Suprapubic skin (tissue), 4 donors: ENCODE data around the gene SRGAP1.

Experiments
- EP300 ChIP-seq: sonication (generic); formaldehyde crosslinking; IDR thresholded peaks from one replicate; pipeline ENCODE4 v1.6.1; 2017; ENCODE audit warnings: antibody characterized with exemption
- POLR2A ChIP-seq, 2 donors: fragments of 450-650 bp; IDR thresholded peaks; one replicate each; pipeline ENCODE4 v1.6.1; 2017; ENCODE audit warnings: antibody characterized with exemption in 2 of 2, mild to moderate bottlenecking in 2 of 2, moderate library complexity in 2 of 2
- POLR2AphosphoS5 ChIP-seq, 3 donors: sonication (generic); formaldehyde crosslinking; IDR thresholded peaks; one replicate each; pipeline ENCODE4 v1.6.1; 2017; ENCODE audit warnings: antibody characterized with exemption in 3 of 3
- TF ChIP-seq, protein P1 (sequence below), 2 donors: fragments of 200-600 bp in 1 of 2; fragments of 450-650 bp in 1 of 2; sonication (generic) in 1 of 2; IDR thresholded peaks; one replicate each; pipeline ENCODE4 v1.5.1; 2016 to 2019; ENCODE audit warnings: antibody characterized with exemption in 2 of 2, mild to moderate bottlenecking in 1 of 2, moderate library complexity in 1 of 2

- TF ChIP-seq, protein P1, sequence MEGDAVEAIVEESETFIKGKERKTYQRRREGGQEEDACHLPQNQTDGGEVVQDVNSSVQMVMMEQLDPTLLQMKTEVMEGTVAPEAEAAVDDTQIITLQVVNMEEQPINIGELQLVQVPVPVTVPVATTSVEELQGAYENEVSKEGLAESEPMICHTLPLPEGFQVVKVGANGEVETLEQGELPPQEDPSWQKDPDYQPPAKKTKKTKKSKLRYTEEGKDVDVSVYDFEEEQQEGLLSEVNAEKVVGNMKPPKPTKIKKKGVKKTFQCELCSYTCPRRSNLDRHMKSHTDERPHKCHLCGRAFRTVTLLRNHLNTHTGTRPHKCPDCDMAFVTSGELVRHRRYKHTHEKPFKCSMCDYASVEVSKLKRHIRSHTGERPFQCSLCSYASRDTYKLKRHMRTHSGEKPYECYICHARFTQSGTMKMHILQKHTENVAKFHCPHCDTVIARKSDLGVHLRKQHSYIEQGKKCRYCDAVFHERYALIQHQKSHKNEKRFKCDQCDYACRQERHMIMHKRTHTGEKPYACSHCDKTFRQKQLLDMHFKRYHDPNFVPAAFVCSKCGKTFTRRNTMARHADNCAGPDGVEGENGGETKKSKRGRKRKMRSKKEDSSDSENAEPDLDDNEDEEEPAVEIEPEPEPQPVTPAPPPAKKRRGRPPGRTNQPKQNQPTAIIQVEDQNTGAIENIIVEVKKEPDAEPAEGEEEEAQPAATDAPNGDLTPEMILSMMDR (IDR thresholded peaks at IDR 0.05): no peak
- TF ChIP-seq POLR2AphosphoS5 (IDR thresholded peaks at IDR 0.05): no peak
- TF ChIP-seq POLR2A (IDR thresholded peaks at IDR 0.05): no peak
- no peak for TF ChIP-seq EP300
Measured at GRCh38 chr12:63855299-63855698, 10.8 kb downstream of the SRGAP1 start.
